Measurements from ENCODE around the gene SLC35E3. TPM values are rescaled to one million over a fixed set of nuclear protein-coding genes. Genes with fewer than 3 reads are reported as not detected.

SLC35E3 gene
- total RNA-seq, 1 donor from 2014 or later, result 10.5 TPM

- Mint-ChIP-seq H3K27ac (ENCODE audit: unreplicated experiment) (no peak overlapping the region), H3K36me3 (ENCODE audit: low read depth, unreplicated experiment) (peaks cover 21% of the 10 kb centered on the region), H3K4me1 (ENCODE audit: unreplicated experiment) (no peaks in the 10 kb centered on the region), H3K4me3 (ENCODE audit: unreplicated experiment) (no peak overlapping the region), H3K27me3 (ENCODE audit: unreplicated experiment) (no peaks in the 10 kb centered on the region), H3K9me3 (ENCODE audit: unreplicated experiment) (no peaks in the 10 kb centered on the region)
- no peak for DNase-seq (ENCODE audit: low spot score)
- TF ChIP-seq CTCF (IDR thresholded peaks at IDR 0.05; ENCODE audit: unreplicated experiment), result no peak
Observed at GRCh38 chr12:68821357-68822188, 75.6 kb downstream of the SLC35E3 start.

GRCh38 chr12:68823696-68824095 is 77.7 kb downstream of the SLC35E3 start:
- Mint-ChIP-seq H3K27me3 (ENCODE audit: unreplicated experiment) (no peaks in the 10 kb centered on the region), H3K4me3 (ENCODE audit: unreplicated experiment) (no peak overlapping the region), H3K9me3 (ENCODE audit: unreplicated experiment) (no peaks in the 10 kb centered on the region), H3K36me3 (ENCODE audit: low read depth, unreplicated experiment) (peaks cover 21% of the 10 kb centered on the region), H3K27ac (ENCODE audit: unreplicated experiment) (no peak overlapping the region), H3K4me1 (ENCODE audit: unreplicated experiment) (no peaks in the 10 kb centered on the region)
- no peak for TF ChIP-seq CTCF (IDR thresholded peaks at IDR 0.05; ENCODE audit: unreplicated experiment)
- no peak for DNase-seq (ENCODE audit: low spot score)

GRCh38 chr12:68824131-68824530 is 78.2 kb downstream of the SLC35E3 start:
- H3K27me3 Mint-ChIP-seq (ENCODE audit: unreplicated experiment), result no peaks in the 10 kb centered on the region
- no peak overlapping the region for H3K27ac Mint-ChIP-seq (ENCODE audit: unreplicated experiment)
- H3K36me3 Mint-ChIP-seq (ENCODE audit: low read depth, unreplicated experiment), result peaks cover 21% of the 10 kb centered on the region

GRCh38 chr12:68824597-68825250 is 78.7 kb downstream of the SLC35E3 start:
- no peaks in the 10 kb centered on the region for H3K9me3 Mint-ChIP-seq (ENCODE audit: unreplicated experiment)
- H3K27ac Mint-ChIP-seq (ENCODE audit: unreplicated experiment), result no peak overlapping the region
- TF ChIP-seq CTCF (IDR thresholded peaks at IDR 0.05; ENCODE audit: unreplicated experiment), result no peak
- H3K36me3 Mint-ChIP-seq (ENCODE audit: low read depth, unreplicated experiment), result peaks cover 21% of the 10 kb centered on the region
- no peaks in the 10 kb centered on the region for H3K27me3 Mint-ChIP-seq (ENCODE audit: unreplicated experiment)
- DNase-seq (ENCODE audit: low spot score), result no peak
- H3K4me1 Mint-ChIP-seq (ENCODE audit: unreplicated experiment), result no peaks in the 10 kb centered on the region
- H3K4me3 Mint-ChIP-seq (ENCODE audit: unreplicated experiment), result no peak overlapping the region

More at GRCh38 chr12:68824131-68824530, 78.2 kb downstream of the SLC35E3 start:
- no peak for TF ChIP-seq CTCF (IDR thresholded peaks at IDR 0.05; ENCODE audit: unreplicated experiment)
- no peaks in the 10 kb centered on the region for H3K9me3 Mint-ChIP-seq (ENCODE audit: unreplicated experiment)
- no peak overlapping the region for H3K4me3 Mint-ChIP-seq (ENCODE audit: unreplicated experiment)
- no peak for DNase-seq (ENCODE audit: low spot score)
- no peaks in the 10 kb centered on the region for H3K4me1 Mint-ChIP-seq (ENCODE audit: unreplicated experiment)
